ENCODE data around the gene AMH.

Gene AMH

DNA sequence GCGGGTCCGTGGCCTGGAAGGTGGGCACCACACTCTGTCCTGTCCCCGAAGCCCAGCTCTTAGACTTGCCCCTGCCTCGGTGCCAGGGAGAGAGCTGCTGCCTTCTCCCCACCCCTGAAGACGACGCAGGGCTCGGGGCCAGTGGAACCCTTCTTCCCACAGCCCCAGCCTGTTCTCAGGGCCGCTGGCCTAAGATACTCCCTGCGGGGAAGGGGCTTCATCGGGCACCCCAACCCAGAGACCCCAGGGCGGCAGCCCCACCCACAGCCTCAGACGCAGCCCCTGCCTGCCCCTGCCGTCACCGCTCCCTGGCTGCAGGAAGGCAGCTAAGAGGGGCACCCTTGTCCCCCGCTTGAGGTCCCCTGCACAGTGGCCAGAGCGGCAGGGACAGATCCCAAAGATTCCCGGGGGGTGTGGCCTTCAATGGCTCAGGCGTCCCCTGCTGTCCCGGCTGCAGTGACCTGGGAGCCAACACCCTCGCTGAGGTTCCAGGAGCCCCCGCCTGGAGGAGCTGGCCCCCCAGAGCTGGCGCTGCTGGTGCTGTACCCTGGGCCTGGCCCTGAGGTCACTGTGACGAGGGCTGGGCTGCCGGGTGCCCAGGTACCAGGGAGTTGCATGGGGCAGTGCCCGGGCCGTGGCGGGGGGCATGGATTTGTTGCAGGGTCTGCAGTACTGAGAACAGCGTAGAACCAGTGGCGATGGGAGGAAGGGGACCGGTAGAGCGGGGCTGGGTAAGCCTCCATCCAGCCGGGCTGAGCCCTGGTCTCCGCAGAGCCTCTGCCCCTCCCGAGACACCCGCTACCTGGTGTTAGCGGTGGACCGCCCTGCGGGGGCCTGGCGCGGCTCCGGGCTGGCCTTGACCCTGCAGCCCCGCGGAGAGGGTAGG lies 1.0 kb downstream of the AMH start:
- DNase-seq (ENCODE audit: low read depth): no peak

DNA sequence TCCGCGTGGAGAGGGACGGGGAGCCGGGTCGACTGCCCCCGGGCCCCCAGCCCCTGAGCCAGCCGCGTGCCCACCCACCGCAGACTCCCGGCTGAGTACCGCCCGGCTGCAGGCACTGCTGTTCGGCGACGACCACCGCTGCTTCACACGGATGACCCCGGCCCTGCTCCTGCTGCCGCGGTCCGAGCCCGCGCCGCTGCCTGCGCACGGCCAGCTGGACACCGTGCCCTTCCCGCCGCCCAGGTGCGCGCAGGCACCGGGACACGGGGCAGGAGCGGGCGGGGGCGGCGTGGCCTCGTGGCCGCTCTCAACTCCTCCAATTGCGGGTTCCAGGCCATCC lies 1.6 kb downstream of the AMH start:
- no peak for DNase-seq (ENCODE audit: low read depth)

DNA sequence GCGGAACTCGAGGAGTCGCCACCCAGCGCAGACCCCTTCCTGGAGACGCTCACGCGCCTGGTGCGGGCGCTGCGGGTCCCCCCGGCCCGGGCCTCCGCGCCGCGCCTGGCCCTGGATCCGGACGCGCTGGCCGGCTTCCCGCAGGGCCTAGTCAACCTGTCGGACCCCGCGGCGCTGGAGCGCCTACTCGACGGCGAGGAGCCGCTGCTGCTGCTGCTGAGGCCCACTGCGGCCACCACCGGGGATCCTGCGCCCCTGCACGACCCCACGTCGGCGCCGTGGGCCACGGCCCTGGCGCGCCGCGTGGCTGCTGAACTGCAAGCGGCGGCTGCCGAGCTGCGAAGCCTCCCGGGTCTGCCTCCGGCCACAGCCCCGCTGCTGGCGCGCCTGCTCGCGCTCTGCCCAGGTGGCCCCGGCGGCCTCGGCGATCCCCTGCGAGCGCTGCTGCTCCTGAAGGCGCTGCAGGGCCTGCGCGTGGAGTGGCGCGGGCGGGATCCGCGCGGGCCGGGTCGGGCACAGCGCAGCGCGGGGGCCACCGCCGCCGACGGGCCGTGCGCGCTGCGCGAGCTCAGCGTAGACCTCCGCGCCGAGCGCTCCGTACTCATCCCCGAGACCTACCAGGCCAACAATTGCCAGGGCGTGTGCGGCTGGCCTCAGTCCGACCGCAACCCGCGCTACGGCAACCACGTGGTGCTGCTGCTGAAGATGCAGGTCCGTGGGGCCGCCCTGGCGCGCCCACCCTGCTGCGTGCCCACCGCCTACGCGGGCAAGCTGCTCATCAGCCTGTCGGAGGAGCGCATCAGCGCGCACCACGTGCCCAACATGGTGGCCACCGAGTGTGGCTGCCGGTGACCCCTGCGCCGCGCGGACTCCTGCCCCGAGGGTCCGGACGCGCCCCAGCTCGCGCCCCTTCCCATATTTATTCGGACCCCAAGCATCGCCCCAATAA lies 2.3 kb downstream of the AMH start:
- DNase-seq (ENCODE audit: low read depth): no peak

DNA sequence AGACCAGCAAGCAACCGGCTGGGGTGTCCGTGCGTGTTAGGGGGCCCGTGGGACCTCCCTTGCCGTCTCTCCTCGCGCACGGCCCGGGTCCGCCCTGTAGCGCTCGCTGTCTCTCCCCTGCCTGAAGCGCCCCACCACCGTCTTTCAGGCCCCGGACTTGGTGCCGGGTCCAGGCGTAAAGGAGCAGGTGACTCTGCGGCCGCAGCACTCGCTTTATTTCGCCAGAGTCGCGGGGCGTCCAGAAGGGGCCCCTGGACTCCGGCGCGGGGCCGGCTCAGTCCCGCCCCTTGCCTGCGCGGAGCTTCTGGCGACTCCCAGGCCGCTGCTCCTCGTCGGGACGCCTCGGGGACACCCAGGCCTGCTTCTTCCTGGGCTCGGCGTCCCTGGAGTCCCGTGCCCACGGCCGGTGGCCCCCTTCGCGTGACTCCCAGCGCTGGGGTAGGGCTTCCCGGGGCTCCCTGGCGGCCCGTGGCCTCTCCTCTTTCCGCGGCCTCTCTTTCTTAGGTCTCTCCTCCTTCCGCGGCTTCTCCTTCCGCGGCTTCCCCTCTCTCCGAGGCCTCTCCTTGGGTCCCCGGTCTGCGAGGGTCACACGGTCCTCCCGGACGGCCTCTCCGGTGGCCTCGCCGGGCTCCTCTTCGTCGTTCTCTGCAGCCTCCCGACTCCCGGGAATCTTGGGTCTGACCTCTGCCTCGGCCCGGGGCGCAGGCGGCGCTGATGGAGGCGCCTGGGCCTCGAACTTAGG lies 3.1 kb downstream of the AMH start:
- no peak for DNase-seq (ENCODE audit: low read depth)

DNA sequence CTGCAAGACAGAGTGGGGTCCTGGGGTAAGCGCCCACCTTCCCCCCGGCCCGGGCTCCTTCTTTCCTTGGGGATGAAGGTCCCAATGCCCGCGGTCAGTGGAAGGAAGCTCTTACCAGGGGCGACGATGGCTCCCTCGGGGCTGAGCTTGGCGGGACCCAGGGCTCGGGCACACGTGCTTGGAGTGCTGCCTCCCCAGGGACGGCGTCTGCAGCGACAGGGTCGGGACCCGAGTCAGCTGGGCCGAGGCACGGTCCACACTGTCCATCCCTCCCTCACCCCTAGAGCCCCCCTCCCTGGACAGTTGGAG lies 3.6 kb downstream of the AMH start:
- DNase-seq (ENCODE audit: low read depth): no peak

DNA sequence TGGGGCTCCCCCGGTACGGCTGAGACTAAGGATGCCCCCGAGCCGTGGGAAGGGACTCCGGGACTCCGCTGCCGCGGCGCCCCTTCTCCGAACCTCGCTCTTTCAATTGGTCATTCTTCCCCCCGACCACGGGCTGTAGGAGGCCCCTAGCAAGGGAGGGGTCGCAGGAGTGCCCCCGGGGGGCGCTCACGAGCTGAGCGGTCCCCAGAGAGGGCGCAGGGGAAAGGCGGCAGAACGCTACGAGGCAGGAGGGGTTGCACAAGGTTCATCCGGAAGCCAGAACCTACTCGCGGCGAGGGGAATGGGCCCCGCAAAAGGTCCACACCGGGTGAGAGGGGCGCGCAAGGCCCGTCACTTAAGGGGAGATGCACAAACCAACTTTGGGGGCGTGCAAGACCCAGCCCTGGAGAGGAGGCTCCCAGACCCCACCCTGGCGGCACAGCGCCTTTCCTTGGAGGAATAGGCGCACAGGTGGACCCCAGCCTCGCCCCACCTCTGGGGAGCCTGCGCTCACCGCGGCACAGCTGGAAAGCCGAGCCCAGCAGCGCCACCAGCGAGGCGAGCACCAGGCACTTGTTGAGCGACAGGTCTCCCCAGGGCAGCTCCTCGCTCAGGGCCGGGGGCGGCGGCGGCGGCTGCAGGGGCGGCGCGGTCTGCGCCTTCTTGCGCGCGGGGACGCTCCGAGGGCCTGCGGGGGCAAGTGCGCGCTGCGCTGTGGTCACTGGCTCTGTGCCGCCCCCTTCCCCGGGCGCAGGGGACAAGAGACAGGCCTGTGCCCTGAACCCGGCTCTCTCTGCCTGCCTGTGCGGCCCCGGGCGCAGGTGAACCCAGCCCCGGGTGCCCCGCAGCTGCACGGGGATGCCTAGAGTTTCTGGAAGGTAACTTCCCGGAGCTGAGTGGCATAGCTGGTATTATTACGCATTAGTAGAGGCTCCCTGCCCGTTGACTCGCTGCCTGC lies 4.3 kb downstream of the AMH start:
- no peak for DNase-seq (ENCODE audit: low read depth)

DNA sequence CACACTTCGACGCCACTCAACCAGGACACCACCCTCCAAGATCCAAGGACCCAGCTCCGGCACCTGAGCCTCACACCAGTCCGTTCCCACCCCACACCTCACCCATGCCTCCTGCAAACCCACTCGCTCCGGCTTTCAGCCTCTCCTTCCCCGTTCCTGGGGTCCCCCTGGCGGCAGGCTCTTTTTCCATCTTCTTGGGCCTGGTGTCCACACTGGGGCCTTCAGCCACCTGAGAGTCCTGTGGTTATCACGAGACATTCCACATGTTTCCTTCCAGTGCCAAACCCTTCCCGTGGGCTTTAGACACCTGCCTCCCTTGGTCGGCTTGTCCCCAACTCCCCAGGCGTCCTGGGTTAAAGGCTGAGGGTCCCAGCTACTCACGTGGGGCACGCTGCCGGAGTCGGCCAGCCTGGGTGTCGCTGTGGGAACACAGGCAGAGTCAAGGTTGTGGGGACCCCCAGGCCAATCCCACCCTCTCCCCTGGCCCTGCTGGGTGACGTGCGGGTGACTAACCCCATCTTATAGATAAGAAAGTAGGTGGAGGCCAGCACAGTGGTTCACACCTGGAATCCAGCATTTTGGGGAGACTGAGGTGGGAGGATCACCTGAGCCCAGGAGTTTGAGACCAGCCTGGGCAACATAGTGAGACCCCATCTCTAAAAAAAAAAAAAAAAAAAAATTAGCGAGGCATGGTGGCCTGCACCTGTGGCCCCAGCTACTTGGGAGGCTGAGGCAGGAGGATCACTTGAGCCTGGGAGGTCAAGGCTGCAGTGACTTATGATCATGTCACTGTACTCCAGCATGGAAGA lies 5.1 kb downstream of the AMH start:
- DNase-seq (ENCODE audit: low read depth): no peak

DNA sequence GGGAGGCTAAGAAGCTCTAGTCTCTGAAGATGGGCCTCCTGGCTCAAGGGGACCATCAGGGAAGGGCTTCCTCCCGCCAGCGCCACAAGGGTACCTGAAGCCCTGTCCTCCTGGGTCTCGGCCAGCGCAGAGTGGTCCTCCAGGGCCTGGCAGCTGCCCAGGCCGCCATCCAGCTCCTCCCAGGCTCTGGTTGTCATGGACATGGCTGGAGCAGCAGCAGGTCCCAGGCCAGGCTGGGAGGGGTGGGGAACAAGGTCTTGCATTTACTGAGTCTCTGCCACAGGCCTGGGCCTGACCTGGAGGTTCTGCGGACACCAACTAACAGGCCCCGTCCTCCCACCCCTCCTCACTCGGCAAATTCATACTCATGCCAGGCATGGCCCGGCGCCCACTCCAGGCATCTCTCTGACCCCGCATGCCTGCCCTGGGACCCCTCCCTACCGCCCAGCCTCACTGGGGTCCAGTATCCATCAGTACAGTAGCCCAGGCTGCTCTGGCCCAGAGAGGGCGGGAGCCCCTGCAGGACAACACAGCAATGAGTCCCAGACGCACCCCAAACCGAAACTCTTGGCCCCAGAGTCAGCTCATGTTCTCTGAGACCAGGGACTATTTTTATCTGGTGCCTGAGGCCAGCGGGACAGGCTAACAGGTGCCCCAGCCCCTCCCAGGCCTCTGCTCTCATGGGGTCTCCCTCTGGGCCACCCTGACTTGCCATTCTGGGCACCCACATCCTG lies 6.2 kb downstream of the AMH start:
- no peak for DNase-seq (ENCODE audit: low read depth)

DNA sequence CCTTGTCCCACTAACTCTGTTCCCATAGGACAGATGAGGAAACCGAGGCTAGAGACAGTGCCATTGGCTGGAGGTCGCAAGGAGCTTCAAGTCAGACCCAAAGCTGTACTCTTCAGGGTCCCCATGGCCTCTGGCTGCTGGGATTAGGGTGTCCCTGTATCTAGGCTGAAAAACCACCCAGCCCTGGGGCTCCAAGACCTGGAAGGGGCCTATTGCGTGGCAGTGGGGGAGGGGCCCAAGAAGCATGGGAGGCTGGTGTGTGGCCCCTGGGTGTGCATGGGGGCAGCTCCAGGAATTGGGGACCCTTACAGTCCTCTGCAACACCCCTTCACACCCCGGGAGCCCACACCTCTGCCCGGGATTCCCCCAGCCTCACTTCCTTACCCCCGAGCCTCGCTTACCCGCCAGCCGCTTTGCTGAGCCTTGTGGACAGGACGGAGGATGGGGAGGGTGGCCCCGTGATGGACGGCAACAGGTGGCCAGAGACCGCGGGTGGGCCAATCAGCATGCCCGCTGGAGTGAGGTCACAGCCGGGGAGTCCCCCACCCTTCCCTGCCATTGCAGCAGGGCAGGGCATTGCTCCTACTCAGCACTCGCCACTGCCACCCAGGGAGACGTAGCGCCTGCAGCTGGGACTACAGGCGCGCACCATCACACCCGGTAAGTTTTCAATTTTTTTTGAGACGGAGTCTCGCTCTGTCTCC lies 7.0 kb downstream of the AMH start, which contains the start of gene JSRP1:
TSS of gene JSRP1 (minus strand) at position 436 of the 704 bp plus-strand sequence. CDS start 1,103 bp downstream, outside the sequence.
- no peak for DNase-seq (ENCODE audit: low read depth)

DNA sequence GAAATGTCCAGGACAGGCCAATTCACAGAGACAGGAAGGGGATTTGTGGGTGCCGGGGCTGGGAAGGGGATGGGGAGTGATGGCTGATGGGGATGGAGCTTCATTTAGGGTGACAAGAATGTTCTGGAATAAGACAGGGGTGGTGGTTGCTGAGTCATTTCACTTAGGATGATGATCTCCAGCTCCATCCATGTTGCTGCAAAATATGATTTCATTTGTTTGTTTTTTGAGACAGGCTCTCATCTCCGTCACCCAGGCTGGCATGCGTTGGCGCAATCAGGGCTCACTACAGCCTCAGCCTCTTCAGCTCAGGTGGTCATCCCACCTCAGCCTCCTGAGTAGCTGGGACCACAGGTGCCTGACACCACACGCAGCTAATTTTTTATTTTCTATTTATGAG lies 10.2 kb downstream of the AMH start:
- DNase-seq (ENCODE audit: low read depth): no peak

DNA sequence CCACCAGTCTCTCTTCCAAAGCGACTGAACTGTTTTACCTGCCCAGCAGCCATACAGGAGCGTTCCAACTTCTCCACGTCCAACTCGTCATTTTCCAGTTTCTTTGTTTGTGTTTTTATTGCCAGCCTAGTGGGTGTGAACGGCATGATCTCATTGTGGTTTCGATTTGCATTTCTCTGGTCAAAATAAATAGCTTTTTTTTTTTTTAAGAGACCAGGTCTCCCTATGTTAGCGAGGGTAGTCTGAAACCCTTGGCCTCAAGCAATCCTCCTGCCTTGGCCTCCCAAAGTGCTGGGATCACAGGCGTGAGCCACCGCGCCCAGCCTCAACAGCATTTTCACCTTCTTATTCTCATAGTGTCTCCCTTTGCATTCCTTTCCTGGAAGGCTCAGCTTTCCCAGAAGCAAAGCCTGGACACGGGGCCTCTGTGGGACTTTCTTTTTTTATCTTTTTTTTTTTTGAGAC lies 11.2 kb downstream of the AMH start:
- DNase-seq (ENCODE audit: low read depth): no peak

DNA sequence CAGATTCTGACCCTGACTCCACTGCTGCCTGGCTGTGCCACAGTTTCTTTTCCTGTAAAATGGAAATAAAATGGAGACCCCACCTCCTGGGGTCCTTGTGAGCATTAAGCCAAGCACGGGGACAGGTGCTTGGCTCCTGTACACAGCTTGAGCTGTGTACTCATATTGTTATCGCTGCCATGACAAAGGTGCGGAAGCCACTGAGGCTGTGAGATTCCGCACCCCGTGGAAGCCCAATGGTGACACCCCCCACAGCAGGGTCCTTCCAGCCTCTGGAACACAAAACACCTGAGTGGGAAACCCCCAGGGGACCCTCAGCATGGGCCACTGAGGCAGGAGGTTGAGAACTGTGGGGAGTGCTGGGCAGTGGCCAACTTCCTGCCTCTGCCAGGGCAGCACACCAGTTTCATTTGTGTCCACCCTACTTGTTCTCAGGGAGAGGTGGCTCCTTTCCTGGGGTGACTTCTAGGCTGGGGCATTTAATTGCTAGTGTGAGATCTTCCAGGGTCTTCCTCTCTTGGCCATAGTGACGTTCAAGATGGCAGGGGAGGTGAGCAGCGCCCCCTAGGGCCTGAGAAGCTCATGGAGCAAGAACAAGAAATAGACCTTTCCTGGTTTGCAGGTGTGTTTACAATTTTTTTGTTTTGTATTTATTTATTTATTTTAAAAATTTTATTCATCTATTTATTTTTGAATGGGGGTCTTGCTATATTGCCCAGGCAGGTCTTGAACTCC lies 12.5 kb downstream of the AMH start:
- DNase-seq (ENCODE audit: low read depth): no peak

DNA sequence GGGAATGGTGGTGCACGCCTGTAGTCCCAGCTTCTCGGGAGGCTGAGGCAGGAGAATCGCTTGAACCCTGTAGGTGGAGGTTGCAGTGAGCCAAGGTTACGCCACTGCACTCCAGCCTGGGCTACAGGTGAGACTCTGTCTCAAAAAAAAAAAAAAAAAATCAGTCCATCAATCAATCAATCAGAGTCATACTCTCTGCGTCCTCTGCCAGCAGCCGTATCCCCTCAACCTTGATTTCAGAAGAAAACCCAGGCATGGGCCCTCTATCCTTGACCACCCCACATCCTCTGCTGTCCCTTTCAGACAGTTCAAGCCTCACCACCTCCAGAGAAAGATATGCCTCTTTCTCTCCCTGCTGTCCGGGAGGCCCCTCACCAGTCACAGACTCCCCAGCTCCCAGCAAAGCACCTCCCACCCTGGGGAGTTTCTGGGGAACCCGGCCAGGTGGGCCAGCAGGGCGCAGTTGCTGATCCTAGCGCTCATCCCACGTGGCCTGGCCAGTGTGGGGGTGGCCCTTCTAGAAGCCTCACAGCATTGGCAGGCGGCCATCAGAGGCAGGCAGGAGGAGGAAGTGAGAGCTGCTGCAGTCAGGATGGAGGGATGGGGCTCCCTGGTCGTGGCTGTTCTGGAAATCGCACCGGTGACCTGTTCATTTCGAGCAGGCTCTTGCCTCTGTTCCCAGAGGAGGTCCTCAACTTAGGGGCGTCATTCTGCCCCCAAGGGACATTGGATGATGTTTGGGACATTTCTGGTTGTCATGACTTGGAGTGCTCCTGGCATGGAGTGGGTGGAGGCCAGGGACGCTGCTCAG lies 17.3 kb downstream of the AMH start:
- no peak for DNase-seq (ENCODE audit: low read depth)

DNA sequence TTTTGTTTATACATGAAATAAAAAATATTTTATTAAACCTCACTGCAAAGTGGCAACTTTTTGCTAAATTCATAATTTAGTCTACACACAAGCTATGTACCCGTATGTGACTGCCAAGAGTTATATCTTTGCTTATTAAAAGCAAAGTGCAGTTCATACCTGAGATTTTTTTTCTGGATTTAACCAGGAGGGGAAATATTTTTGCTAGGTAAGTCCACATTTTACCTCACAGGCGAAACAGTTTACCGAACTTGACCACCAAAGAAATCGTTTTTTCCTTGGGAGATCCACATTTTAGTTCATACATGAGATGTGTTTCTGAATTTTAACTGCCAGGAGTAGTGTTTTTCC lies 19.3 kb downstream of the AMH start:
- no peak for DNase-seq (ENCODE audit: low read depth)

DNA sequence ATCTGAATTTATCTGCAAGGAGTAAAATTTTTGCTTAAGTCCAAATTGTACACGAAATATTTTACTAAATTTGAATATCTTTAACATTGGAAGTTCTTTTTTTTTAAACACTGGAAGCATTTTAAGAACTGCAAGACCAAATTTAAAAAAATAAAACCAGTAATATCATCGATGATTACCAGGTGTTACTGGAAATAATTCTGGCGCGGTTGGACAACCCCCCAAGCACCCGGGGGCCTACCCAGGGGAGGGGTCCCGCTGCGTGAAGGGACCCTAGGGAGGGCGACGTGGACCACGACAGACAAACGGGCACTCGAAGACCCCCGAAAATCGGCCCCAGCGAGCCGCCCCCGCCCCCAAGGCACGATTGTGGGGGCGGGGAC lies 19.7 kb downstream of the AMH start:
- no peak for DNase-seq (ENCODE audit: low read depth)

DNA sequence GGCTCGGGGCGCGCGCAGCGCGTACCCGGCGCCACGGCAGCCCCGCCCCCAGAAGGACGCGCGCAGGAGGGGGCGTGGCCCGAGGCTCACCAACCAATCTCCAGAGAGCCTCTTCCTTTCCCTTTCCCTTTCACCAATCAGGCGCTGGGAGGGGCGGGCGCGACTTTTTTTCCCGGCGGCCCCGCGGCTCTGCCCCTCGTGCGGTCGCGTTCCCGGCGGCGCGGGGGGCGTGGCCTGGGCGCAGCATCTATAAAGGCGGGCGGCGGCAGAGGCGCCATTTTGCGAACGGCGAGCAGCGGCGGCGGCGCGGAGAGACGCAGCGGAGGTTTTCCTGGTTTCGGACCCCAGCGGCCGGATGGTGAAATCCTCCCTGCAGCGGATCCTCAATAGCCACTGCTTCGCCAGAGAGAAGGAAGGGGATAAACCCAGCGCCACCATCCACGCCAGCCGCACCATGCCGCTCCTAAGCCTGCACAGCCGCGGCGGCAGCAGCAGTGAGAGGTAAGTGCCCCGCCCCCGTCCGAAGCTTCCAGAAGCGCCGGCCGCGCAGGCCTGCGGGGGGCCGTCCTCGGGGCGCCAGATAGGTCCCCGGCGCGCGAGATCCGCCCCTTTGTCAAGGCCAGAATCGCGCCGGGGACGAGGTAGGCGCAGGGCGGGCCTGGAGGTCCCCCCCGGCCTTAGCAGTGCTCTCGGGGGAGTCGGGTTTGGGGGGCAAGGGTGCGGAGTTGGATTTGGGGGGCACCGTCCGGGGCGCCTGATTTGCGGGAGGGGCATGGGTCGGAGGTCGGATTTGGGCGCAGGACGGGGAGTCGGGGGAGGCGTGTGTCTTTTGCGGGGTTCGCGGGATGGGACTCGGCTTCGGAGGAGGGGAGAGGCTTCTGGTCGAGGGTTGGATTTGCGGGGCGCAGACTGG lies 20.4 kb downstream of the AMH start:
- DNase-seq (ENCODE audit: low read depth): peak; percentile 98

DNA sequence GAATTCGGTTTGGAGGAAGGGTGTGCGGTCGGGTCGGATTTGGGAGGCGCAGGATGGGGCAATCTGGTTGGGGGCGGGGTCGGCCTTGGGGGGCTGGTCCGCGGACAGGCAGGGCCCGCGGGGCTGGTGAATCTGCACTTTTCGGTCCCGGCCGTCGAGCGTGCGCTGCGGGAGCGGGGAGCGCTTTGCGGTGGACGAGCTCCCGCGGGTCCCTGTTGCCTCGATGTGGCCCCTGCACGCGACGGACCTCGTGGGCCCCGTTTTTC lies 21.0 kb downstream of the AMH start:
- no peak for DNase-seq (ENCODE audit: low read depth)
